ENCODE results near the gene GGA1.

GGA1 gene

DNA sequence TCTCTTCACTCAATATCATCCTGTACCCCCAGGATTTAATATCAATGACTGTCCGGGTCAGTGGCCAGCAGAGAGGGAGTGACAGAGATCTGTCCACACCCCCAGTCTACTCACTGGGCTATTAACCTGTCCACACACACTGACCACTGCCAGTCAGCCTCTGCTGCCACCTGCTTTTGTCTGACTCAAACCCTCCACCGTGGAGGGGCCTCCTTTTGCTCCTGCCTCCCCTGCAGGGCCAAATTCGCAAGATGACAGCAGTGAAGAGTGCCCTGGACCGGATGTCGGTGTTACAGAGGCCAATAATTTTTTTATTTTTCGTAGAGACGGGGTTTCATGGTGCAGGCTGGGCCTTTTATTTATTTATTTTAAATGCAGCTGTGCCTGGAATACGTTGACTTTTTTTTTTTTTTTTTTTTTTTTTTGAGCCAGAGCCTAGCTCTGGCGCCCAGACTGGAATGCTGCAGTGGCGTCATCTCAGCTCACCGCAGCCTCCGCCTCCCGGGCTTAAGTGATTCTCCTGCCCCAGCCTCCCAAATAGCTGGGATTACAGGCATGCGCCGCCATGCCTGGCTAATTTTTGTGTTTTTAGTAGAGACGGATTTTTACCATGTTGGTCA, 55.0 kb downstream of the GGA1 start:
- no peak for DNase-seq (ENCODE audit: low read depth, low spot score)
- H3K27ac ChIP-seq, result no peak overlapping the region

DNA sequence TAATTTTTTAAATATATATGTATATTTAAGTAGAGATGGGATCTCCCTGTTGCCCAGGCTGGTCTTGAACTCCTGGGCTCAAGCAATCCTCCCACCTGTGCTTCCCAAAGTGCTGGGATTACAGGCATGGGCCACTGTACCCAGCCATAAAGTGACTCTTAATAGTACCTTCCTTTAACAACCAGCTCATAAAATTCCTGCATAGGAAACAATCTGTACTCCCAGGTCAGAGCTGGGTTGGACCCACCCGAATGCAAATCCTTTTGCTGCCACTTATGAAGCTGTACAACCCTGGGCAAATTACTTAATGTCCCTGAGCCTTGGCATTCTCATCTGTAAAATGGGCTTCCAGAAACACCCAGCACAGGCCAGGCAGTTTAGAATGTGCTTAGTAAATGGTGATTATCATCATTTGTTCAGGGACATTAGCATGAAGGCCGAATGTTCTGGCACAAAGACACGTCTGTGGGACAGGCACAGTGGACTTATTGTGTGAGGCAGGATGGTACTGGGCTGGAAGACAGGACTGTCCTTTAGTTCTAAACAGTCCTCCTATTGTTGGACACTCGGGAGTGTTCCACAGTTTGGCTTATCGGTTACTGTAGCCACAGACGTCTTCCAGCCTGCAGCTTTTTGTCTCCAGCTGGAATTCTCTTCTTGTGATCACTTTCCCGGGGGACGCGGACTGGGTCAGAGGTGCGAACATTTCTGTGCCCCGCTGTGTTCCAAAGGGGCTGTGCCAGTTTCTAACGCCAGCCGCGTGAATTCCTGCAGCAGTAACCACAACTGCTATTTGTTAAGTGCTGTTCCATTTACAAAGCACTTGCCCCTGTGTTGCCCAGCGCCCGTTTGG, 55.8 kb downstream of the GGA1 start:
- no peak for DNase-seq (ENCODE audit: low read depth, low spot score)
- no peak overlapping the region for H3K27ac ChIP-seq

GRCh38 chr22:37665487-37665886, 56.9 kb downstream of the GGA1 start:
- no peak overlapping the region for H3K27ac ChIP-seq
- DNase-seq (ENCODE audit: low read depth, low spot score), result no peak

- no peak for DNase-seq (ENCODE audit: low read depth, low spot score)
- no peak overlapping the region for H3K27ac ChIP-seq
Observed at GRCh38 chr22:37669586-37669985, 61.0 kb downstream of the GGA1 start.

DNA sequence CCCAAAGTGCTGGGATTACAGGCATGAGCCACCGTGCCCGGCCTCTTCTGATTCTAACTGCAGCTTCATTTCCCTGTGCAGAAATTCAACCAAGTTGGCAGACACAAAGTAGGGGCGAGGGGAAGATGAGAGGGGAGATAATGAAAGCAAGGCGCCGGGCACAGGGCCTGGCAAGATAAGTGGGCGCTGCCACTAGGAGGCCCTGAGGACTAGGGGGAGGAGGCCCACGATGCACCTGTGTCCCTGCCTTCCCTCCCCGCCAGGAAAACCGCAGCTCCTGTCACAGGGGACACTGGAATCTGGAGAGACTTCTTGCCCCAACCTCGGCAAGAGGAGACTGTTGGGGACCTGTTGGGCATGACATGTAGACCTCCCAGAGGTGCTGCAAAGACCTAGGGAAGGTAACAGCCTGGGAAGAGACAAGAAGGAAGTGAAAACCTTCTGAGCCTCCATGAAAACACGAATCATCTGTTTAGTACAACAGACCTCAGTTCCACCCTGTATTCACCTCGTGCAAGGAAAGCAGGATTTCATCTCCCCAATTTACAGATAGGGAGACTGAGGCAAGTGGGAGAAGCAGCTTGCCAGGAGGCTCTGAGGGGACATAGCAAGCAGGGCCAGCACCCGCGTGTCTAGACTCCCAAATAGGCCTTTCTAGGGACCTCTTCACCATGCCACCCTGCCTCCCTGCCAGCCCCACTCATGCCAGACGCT, 63.7 kb downstream of the GGA1 start:
- DNase-seq (ENCODE audit: low read depth, low spot score), result no peak
- no peak overlapping the region for H3K27ac ChIP-seq

GRCh38 chr22:37672920-37673455, 64.4 kb downstream of the GGA1 start:
- H3K27ac ChIP-seq, result no peak overlapping the region
- no peak for DNase-seq (ENCODE audit: low read depth, low spot score)

- H3K27ac ChIP-seq, result peak overlapping the region; percentile 92
- DNase-seq (ENCODE audit: low read depth, low spot score), result no peak
Observed at GRCh38 chr22:37674248-37674647, 65.6 kb downstream of the GGA1 start.

DNA sequence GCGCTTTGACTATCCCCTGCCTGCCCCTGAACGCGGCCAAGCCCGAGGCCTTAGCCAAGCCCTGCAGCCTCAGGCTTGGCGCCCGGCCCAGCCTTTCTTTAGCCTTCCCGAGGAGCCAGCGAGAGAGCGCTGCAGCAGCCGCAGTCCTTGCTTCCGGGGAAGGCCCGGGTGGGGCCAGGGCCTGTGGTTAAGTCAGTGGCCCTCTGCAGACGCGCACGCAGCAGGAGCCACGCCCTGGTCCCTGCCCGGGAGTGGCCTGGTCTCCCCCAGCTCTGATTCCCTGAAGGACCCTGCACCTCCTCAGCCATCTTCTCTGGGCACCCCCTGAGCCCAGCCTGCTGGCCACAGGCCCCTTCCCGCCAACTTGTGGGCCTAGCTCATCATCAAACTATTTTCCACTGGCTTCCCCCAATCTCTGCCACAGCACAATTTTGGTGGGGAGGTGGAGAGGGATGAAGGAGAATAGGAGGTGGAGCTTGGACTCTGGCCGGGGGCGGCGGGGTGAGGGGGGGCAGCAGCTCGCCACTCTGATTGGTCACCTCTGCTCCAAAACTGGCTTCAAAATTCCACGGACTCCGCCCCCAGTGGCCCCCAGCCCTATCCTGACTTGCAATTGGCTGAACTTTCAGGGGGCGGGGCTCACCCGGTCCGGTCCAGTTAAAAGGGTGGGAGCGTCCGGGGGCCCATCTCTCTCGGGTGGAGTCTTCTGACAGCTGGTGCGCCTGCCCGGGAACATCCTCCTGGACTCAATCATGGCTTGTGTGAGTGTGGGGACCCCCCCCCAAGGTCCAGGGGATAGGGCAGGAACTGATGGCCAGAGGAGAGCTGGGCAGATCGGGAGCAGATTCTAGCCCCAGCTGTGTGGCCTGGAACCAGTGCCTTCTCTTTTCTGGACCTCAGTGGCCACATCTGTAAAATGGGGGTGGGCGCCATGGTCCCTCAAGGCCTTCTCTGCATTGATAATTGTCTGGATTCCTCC, 66.6 kb downstream of the GGA1 start, which contains the start of gene LGALS1:
Gene LGALS1, plus strand, starts transcription at position 686 of the 979 bp plus-strand sequence. Its CDS starts 67 bp downstream, at position 753.
- peak within 1 kb of the TSS; percentile 92 for H3K27ac ChIP-seq
- peak; percentile 81 for DNase-seq (ENCODE audit: low read depth, low spot score)

GRCh38 chr22:37675930-37676735, 67.5 kb downstream of the GGA1 start:
- DNase-seq (ENCODE audit: low read depth, low spot score), result no peak
- H3K27ac ChIP-seq, result peak overlapping the region; percentile 92

DNA sequence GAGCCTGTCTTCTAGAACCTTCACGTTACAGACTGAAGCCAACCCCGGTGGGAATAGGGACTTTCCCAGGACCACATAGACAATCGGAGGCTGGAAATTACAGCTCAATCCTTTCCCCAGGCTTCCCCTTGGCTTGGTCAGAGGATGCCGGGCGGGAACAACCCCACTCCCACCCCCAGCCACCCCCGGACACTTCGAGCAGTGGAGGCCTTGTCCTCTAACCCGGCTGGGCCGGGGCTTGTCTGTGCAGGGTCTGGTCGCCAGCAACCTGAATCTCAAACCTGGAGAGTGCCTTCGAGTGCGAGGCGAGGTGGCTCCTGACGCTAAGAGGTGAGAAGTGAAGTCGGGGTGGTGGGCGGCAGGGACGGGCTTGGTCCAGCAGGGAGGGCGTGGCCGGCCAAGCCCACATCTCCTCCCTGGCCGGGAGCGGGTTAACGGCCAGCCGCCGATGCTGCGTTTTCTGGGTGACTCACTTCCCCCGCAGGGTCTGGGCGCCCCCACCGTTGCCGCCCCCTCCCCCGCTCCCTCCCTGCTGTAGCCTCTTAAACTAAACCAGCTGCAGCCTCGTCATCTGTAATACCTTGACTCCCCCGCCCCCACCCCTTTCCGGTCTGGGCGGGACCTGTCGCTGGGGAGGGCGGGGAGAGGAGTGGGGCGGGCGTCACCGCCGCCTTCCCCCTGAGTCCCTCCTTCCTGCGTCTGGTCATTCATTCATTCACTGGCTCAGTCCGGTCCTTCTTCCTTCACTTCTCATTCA, 68.3 kb downstream of the GGA1 start:
- H3K27ac ChIP-seq, result peak overlapping the region; percentile 92
- DNase-seq (ENCODE audit: low read depth, low spot score), result no peak

GRCh38 chr22:37677493-37677974, 68.9 kb downstream of the GGA1 start:
- H3K27ac ChIP-seq, result peak overlapping the region; percentile 92

GRCh38 chr22:37678372-37678771, 69.7 kb downstream of the GGA1 start:
- peak overlapping the region; percentile 92 for H3K27ac ChIP-seq
- DNase-seq (ENCODE audit: low read depth, low spot score), result no peak

More at GRCh38 chr22:37677493-37677974, 68.9 kb downstream of the GGA1 start:
- DNase-seq (ENCODE audit: low read depth, low spot score), result no peak

- no peak overlapping the region for H3K27ac ChIP-seq
- DNase-seq (ENCODE audit: low read depth, low spot score), result no peak
Observed at GRCh38 chr22:37679670-37680069, 71.0 kb downstream of the GGA1 start.

GRCh38 chr22:37680191-37680851, 71.7 kb downstream of the GGA1 start:
- no peak for DNase-seq (ENCODE audit: low read depth, low spot score)
- peak overlapping the region; percentile 4 for H3K27ac ChIP-seq

DNA sequence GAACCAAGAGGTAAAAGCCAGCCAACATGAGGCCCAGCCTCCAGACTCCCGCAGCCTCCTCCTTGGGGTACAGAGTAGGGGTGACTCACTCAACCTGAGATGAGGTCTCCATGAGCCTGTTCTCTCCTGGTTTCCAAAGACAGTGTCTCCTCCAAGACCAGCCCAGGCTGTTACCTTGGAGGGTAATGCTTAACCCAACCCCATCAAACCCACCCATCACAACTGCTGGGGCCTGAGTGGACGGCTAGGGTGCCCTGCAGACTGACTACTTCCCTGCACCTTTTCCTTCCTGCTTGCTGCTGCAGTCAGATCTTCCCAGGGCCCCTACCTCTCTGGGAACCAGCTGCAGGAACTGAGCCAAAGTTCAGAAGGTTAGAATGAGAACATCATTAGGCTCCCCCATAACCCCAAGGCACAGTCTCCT, 72.4 kb downstream of the GGA1 start:
- no peak for DNase-seq (ENCODE audit: low read depth, low spot score)

GRCh38 chr22:37681556-37682049, 73.0 kb downstream of the GGA1 start:
- H3K27ac ChIP-seq, result no peak overlapping the region
- no peak for DNase-seq (ENCODE audit: low read depth, low spot score)

More for the DNA sequence above, 72.4 kb downstream of the GGA1 start:
- peak overlapping the region; percentile 4 for H3K27ac ChIP-seq
